CD4-positive, alpha-beta T cell treated with Interleukin-10 for 1 hour (primary cell): ENCODE results near the gene FBXO3.
"Not testable (repeated sequence)": the region's sequence is repeated elsewhere in the genome, so short reads cannot be mapped to it uniquely, and the experiment has no call there.

Source experiments
- DNase-seq: peaks from one replicate; pipeline ENCODE4 v3.0.0-alpha.2; 2020

The FBXO3 gene

DNA sequence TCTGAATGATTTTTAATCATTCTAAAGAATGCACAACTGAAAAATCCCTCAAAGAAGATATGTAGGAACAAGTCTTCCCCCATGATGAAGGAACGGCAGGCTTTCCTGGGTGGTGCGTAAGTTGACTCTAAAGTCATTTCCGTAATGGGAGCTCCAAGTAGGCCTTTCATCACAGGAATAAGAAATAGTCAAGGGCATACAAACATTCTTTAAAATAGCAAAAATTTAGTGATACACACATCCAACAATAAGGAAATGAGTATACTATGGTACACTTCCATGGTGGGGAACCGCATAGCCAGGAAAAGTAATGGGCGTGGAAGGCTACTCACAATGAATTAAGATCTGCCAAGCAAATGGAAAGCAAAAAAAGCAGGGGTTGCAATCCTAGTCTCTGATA, 48.8 kb downstream of the FBXO3 start:
- DNase-seq: no peak

- DNase-seq: no peak
These were observed 49.7 kb downstream of the FBXO3 start for GRCh38 chr11:33724644-33725035.

GRCh38 chr11:33723238-33723881, 51.0 kb downstream of the FBXO3 start:
- no peak for DNase-seq

DNA sequence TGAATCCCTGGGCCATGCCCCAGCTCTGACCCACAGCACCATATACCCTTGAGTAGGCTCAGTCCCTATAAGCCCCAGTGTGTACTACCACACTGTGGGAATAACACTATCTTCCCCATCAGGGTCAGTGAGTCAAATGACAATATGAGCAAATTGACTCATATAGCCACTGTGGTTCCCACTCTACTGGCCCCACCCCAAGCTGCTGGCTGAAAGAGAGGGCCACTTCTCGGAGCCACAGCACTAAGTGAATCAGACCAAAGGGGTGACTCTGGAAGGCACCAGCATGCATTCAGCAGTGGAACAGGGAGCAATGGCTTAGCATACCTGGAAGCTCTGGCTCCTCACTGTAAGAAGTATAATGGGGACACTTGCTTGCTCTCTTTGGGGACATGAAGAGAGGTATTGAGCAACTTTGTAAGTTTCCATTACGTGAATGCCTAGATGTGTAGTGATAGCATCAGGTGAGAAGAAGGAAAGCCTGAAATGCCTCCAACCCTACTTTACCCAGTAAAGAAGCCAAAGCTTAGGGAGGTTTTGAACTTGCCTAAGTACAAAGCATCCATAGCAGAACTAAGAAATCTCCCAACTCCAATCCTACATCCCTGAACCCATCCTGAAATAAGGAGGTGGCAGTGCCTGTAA, 51.6 kb downstream of the FBXO3 start:
- no peak for DNase-seq

DNA sequence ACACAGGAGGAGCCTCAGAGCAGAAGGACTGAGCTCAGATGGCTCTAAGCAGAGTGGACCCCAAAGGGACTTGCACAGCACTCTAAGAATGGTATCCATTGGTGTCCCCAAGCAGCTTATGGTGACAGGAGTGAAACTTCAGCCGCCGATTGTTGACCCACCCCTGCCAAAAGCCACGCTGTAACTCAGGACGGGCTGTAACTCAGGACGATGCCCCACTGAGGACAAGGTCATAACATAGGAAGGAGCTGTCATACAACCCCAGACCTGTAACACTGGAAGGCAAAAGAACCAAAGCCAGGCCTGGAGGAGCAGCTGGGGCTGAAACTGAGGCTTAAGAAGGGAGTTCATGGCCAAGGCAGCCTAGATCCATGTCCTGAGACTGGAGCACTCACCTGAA, 52.3 kb downstream of the FBXO3 start:
- no peak for DNase-seq

DNA sequence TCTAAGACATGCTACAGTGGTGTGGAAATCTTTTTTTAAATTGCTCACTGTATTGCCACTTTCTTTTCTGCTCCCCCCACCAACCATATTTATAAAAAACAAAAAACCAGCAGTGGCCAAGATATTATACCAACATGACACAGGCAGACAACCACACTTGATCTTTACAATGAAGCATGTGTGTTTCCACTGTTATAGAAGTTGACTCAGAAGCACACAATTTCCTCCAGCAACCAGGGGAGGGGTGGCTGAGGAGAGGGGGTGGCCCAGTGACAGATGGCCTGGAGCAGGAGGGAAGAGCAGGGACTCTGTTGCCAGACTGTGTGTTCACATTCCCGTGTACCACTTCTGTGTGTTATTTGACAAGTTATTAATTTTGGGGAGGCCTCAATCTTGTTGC, 52.9 kb downstream of the FBXO3 start:
- no peak for DNase-seq

DNA sequence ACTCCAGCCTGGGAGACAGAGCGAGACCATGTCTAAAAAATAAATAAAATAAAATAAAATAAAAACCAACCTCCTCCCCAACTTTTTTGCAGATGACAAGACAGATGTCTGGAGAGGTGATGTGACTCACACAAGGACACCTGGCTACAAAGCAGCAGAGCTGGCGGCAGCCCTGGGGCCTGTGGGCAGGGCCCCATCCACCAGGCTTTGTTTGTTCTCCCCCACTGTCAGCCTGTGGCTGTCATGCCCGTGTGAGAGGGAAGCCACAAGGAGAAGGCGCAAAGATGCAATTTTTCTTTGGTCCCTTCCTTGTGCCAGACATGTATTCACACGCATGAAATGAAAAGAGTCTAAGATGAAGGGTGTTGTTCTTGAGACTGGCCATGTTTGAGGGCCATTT, 54.7 kb downstream of the FBXO3 start:
- no peak for DNase-seq

- DNase-seq: no peak
These were observed 55.9 kb downstream of the FBXO3 start for GRCh38 chr11:33718440-33718839.

- DNase-seq: peak; percentile 34
These were observed 58.1 kb downstream of the FBXO3 start for GRCh38 chr11:33716243-33716642.

GRCh38 chr11:33713856-33714398, 60.4 kb downstream of the FBXO3 start:
- no peak for DNase-seq

DNA sequence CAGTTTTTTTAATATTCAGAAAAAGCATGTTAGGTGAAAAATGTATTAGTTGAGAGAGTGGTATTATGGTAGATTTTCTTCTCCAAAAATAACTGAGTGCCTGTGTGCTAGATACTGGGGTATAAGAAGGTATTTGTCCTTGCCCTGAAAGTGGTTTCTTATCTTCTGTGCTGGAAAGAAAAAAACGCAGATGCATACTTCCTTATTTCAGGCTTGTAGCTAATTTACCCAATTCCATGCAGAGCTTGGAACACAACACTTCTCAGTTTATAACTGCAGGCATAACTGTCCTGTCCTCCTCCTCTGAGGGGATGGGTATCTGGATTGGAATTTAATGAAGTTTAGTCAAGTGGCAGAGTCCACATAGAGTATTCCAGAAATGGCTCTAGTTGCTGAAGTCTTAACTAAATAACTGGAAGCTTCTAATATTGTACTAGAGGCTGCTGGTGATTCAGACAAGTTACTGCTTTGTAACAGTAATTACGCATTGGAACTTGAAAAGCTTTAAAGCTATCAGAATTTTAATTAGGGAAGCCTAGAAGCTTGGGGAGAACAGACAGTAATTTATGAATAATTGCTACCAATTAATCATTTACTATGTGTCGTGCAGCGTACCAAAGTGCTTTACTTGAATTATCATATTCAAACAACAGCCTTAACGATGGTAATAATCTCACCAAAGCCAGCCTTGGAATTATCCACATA, 61.0 kb downstream of the FBXO3 start:
- DNase-seq: no peak

DNA sequence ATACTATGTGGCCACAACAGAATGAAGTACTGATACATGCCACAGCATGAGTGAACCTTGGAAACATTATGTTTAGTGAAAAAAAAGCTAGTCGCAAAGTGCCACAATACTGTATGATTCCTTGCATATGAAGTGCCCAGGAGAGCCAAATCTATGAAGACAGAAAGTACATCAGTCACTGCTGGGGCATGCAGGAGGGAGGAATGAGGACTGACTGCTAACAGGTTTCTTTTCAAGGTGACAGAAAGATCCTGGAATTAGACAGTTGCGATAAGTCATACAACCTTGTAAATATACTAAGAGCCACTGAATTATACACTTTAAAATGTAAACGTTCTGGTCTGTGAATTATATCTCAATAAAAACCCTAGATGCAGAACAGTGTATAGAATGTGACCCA, 61.9 kb downstream of the FBXO3 start:
- DNase-seq: no peak

DNA sequence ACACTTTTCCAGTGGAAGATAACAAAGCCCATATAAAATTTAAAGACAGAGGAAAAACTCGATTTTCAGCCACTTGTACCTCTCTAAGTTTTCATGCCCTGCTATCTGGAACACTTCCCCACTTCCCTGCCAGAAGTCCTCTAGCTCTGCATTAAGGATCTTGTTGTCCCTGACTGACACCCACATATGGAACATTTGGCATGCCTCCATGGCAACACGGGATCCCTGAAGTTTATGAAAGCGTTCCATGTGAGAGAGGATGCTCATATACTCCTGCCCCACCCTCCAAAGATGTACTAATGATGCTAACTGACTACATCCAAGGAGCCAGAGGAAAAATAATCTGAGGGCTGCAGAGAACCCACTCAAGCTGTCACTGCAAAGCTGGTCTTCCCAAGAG, 64.9 kb downstream of the FBXO3 start:
- no peak for DNase-seq

DNA sequence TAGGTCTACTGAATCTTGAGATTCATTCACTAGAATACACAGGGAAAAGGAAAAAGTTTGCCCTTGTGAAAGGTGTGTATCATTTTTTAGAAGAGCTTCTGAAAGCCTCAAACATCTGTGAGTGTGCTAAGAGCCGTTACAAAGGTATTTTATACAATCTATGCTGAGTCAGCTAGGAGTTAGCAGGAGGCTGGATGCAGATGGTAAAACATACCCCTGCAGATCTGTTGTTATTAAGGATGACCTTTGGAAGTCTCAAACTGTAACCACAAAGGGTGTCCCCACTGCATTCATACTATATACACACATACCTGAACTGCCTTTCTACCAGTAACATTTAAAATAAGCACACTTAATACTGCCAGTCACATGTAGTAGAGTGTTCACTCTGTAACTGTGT, 65.3 kb downstream of the FBXO3 start:
- DNase-seq: no peak

GRCh38 chr11:33707831-33708230, 66.5 kb downstream of the FBXO3 start:
- not testable (repeated sequence) for DNase-seq

DNA sequence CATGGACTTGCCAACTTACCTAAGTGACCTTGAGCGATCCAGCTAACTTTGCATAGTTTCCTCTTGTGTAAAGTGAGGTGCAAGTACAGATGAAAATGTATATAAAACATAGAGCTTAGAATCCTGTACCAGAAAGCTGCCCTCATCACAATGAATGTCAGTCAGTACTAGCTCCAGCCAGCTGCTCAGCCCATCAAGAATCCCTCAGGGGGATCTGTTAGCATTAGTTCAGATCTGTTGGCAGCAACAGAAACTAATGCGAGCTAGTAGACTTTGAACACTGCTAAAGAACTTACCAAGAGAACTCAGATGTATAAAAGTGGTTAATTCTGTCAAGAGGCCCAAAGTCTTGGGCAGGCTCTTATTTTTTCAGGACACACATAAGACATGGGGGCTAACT, 67.4 kb downstream of the FBXO3 start:
- no peak for DNase-seq

- DNase-seq: no peak
These were observed 67.8 kb downstream of the FBXO3 start for GRCh38 chr11:33706546-33706945.

DNA sequence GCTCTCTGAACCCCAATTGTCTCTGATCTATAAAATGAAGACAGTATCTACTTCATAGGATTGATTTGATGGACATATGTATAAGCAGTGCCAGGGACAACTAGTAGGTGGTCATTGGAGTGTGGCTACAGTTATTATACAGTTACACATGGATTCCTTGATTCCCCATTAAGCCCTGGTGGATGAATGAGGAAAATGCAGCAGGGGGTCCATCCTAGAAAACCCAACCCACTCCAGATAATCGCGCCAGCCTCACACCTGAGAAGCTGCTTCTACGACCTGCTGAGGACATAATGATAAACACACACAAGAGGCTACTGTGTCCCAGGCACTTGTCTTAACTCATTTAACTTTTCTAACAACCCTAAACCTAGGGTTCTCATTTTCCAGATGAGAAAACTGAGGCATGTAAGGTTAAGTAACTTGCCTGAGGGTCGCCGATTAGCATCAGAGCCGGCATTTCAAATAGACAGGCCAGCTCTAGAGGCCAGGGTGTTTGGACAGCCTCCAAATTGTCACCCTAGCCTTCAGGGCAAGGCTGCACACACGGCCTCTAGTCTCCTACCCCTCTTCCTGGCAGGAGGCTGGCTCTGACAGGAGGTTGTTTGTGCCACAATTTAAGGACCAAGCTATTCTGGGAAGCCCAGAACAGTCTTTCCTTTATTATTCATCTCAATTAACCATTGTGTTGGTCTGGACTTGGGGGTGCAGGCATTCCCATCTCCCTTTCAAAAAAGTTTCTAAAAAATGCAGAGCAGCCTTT, 69.9 kb downstream of the FBXO3 start:
- no peak for DNase-seq

GRCh38 chr11:33703788-33704187, 70.5 kb downstream of the FBXO3 start:
- no peak for DNase-seq

DNA sequence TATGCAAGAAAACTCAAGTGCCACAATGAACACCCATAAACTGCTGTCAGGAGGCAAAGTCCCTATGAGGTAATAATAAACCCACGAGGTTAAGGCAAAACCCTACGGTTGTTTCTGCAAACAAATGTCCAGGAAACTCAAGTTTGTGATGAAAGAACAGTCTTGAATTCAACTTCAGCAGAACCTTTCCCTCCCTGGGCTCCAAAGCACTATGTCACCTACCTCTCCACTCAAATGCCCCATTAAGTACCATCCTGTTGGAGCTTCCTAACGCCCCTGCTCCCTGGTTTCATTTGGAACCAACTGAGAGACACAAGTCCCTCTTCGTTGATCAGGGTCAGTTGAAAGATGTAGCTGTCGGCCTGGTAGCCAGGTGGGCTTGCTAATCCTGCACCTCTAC, 71.1 kb downstream of the FBXO3 start:
- no peak for DNase-seq

GRCh38 chr11:33701302-33702230, 72.8 kb downstream of the FBXO3 start:
- peak; percentile 9 for DNase-seq
